Measurements from ENCODE around the gene MANSC1. TPM values are rescaled to one million over a fixed set of nuclear protein-coding genes. Genes with fewer than 3 reads are reported as not detected.
"Not testable (repeated sequence)": the region's sequence is repeated elsewhere in the genome, so short reads cannot be mapped to it uniquely, and the experiment has no call there.

The MANSC1 gene
- total RNA-seq, 1 donor from 2014 or later: 23.7 TPM

DNA sequence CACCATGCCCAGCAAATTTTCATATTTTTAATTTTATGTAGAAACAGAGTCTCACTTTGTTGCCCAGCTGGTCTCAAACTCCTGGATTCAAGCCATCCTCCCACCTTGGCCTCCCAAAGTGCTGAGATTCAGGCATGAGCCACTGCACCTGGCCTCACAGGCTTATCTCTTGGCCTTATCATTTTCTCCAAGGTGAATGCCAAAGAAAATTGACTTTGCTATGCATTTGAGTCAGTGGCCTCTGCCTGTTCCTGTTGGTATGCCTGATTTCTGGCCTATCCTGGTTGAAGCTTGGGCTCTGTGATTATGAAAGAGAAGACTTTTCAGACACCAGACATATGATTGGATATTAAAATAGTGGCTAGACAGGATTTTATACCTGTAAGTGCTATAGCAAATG lies 34.2 kb downstream of the MANSC1 start:
- Histone ChIP-seq H3K4me1 (no peaks in the 10 kb centered on the region), H3K27ac (no peak overlapping the region), H3K9me3 (no peaks in the 10 kb centered on the region), H3K27me3 (ENCODE audit: low read depth) (no peaks in the 10 kb centered on the region), H3K4me3 (no peak overlapping the region), H3K36me3 (no peaks in the 10 kb centered on the region)
- ATAC-seq: no peak
- no peak for DNase-seq
- intact Hi-C loops (cut with DNase I): no loop called here
- TF ChIP-seq, protein P1, sequence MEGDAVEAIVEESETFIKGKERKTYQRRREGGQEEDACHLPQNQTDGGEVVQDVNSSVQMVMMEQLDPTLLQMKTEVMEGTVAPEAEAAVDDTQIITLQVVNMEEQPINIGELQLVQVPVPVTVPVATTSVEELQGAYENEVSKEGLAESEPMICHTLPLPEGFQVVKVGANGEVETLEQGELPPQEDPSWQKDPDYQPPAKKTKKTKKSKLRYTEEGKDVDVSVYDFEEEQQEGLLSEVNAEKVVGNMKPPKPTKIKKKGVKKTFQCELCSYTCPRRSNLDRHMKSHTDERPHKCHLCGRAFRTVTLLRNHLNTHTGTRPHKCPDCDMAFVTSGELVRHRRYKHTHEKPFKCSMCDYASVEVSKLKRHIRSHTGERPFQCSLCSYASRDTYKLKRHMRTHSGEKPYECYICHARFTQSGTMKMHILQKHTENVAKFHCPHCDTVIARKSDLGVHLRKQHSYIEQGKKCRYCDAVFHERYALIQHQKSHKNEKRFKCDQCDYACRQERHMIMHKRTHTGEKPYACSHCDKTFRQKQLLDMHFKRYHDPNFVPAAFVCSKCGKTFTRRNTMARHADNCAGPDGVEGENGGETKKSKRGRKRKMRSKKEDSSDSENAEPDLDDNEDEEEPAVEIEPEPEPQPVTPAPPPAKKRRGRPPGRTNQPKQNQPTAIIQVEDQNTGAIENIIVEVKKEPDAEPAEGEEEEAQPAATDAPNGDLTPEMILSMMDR (IDR thresholded peaks at IDR 0.05): no peak

DNA sequence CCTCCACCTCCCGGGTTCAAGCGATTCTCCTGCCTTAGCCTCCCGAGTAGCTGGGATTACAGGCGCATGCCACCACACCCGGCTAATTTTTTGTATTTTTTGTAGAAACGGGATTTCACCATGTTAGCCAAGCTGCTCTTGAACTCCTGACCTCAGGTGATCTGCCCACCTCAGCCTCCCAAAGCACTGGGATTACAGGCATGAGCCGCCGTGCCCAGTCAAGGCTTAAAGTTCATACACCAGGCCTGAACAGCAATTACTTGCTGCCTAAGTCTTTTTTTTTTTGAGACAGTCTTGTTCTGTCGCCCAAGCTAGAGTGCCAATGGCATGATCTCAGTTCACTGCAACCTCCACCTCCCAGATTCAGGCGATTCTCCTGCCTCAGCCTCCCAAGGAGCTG lies 39.3 kb downstream of the MANSC1 start:
- H3K9me3 ChIP-seq; intact Hi-C loops (cut with DNase I); DNase-seq; H3K27me3 ChIP-seq (ENCODE audit: low read depth); H3K4me1 ChIP-seq; H3K4me3 ChIP-seq; H3K36me3 ChIP-seq; ATAC-seq; H3K27ac ChIP-seq: not testable (repeated sequence)

DNA sequence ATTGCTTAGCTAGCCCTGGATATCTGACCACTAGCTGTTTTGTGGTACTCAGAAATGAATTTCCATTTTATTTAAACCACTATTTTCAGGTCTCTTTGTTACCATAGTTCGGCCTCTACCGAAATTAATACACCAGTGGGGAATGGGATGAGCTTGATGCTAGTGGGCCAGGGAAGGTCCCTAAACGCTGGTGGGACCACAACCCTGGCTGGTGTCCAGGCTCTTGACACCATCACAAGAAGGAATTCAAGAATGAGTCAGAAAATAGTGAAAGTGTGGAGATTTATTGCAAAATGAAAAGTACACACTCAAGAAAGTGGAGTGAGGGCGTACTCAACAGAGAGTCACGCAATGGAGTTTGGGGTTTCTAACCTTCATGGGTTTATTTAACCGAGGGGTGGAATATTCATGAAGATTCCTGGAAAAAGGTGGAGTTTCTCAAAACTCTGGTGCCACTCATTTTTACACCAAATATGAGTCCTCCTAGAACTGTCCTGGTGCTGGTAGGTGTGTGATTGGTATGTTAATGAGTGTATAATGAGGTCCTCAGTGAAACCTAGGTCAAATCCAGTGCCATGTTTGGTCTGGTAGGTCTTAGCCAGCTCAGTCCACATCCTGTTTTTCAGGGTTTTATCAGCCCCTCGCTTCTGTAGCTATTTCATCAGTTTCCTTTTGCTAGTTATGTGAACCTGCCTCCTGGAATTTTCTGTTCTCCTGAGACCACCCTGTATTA lies 44.3 kb downstream of the MANSC1 start:
- ATAC-seq: peak; percentile 56 to 87

DNA sequence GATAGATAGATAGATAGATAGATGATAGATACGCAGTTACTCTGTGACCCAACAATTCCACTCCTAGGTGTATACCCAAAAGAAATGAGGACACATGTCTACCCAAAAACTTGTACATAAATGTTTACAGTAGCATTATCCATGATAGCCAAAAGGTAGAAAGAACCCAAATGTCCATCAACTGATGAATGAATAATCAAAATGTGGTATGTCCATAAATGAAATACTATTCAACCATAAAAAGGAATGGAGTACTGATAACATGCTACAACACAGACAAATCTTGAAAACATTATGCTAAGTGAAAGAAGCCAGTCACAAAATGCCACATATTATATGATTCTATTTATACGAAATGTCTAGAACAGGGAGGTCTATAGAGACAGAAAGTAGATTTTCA lies 47.1 kb downstream of the MANSC1 start:
- TF ChIP-seq, protein P1 (IDR thresholded peaks at IDR 0.05): no peak
- ATAC-seq: no peak
- no peak overlapping the region for H3K4me3 ChIP-seq
- no peaks in the 10 kb centered on the region for H3K9me3 ChIP-seq
- no peaks in the 10 kb centered on the region for H3K4me1 ChIP-seq
- intact Hi-C loops (cut with DNase I): no loop called here
- no peak overlapping the region for H3K27ac ChIP-seq
- no peak for DNase-seq
- H3K36me3 ChIP-seq: no peaks in the 10 kb centered on the region
- no peaks in the 10 kb centered on the region for H3K27me3 ChIP-seq (ENCODE audit: low read depth)

More for the DNA sequence above, 44.3 kb downstream of the MANSC1 start:
- intact Hi-C loops (cut with DNase I): no loop called here
- Histone ChIP-seq H3K4me1 (no peaks in the 10 kb centered on the region), H3K9me3 (no peaks in the 10 kb centered on the region), H3K27me3 (ENCODE audit: low read depth) (no peaks in the 10 kb centered on the region), H3K27ac (no peak overlapping the region), H3K36me3 (no peaks in the 10 kb centered on the region), H3K4me3 (no peak overlapping the region)
- peak; percentile 52 for DNase-seq
- TF ChIP-seq, protein P1 (IDR thresholded peaks at IDR 0.05): no peak

DNA sequence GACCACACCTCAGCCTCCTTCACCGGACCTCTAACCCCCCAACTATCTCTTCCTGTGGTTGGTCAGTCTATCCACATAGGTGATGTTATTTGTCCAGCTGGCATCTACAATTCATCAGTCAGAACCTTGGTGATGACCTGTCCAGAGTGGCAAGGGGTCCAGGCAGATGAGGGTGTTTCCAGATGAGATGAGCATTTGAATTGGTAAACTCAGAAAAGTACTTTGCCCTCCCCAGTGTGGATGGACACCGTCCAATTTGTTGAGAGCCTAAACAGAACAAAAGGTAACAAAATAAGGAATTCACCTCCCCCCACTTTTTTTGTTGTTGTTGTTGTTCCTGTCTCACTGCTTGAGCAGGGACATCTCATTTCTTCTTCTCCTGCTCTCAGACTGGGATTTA lies 48.9 kb downstream of the MANSC1 start:
- no peaks in the 10 kb centered on the region for H3K36me3 ChIP-seq
- ATAC-seq: no peak
- intact Hi-C loops (cut with DNase I): no loop called here

More for the DNA sequence above, 48.9 kb downstream of the MANSC1 start:
- H3K9me3 ChIP-seq: no peaks in the 10 kb centered on the region
- H3K4me1 ChIP-seq: no peaks in the 10 kb centered on the region
- H3K27ac ChIP-seq: no peak overlapping the region
- H3K4me3 ChIP-seq: no peak overlapping the region
- TF ChIP-seq, protein P1 (IDR thresholded peaks at IDR 0.05): no peak
- H3K27me3 ChIP-seq (ENCODE audit: low read depth): no peaks in the 10 kb centered on the region
- no peak for DNase-seq
